GM13976 (cell line): ENCODE data around the gene SSNA1.

Experiments used
- DNase-seq: peaks from one replicate; pipeline ENCODE4 v3.0.0; 2012; ENCODE audit warnings: low spot score
- CTCF ChIP-seq: IDR thresholded peaks from 2 replicates; pipeline ENCODE4 v1.5.1; 2012; ENCODE audit warnings: borderline replicate concordance, mild to moderate bottlenecking; ENCODE audit not compliant: insufficient read depth; ENCODE audit errors: extremely low read depth, missing control alignments, control extremely low read depth
- in situ Hi-C: fragments of 300-500 bp; cut with MboI; formaldehyde crosslinking; loops from one replicate; pipeline ENCODE4 v1.12.0; 2022; ENCODE audit warnings: low sequenced_read_pairs, mixed read lengths, inconsistent platforms; ENCODE audit not compliant: unreplicated experiment

Gene SSNA1

GRCh38 chr9:137194909-137195308 lies 6.4 kb downstream of the SSNA1 start:
- no peak for DNase-seq
- TF ChIP-seq CTCF, result no peak
- in situ Hi-C loops, result no loop called here

GRCh38 chr9:137195525-137196220 lies 7.2 kb downstream of the SSNA1 start:
- TF ChIP-seq CTCF, result no peak
- no peak for DNase-seq
- in situ Hi-C loops, result no loop called here

GRCh38 chr9:137198051-137198901 lies 9.8 kb downstream of the SSNA1 start:
- no peak for DNase-seq
- in situ Hi-C loops, result no loop called here

DNA sequence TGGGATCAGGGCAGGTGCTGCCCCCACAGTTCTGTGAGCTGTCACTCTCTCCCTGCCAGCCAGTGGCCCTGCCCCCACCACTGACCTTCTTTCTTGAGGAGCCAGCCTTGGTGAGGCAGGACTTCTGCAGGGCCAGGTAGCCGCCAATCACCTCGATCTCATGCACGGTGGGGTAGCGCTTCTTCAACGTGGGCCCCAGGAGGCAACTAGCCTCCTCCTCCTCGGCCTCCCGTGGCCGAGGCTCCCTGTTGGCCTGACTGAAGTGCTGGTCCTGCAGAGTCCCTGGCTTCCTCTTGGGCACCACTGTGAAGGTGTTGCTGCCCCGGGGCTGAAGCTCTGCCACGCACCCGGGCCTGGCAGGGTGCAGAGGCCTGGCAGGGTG lies 10.4 kb downstream of the SSNA1 start:
- TF ChIP-seq CTCF, result no peak
- no peak for DNase-seq
- in situ Hi-C loops, result no loop called here

More at GRCh38 chr9:137198051-137198901, 9.8 kb downstream of the SSNA1 start:
- no peak for TF ChIP-seq CTCF

DNA sequence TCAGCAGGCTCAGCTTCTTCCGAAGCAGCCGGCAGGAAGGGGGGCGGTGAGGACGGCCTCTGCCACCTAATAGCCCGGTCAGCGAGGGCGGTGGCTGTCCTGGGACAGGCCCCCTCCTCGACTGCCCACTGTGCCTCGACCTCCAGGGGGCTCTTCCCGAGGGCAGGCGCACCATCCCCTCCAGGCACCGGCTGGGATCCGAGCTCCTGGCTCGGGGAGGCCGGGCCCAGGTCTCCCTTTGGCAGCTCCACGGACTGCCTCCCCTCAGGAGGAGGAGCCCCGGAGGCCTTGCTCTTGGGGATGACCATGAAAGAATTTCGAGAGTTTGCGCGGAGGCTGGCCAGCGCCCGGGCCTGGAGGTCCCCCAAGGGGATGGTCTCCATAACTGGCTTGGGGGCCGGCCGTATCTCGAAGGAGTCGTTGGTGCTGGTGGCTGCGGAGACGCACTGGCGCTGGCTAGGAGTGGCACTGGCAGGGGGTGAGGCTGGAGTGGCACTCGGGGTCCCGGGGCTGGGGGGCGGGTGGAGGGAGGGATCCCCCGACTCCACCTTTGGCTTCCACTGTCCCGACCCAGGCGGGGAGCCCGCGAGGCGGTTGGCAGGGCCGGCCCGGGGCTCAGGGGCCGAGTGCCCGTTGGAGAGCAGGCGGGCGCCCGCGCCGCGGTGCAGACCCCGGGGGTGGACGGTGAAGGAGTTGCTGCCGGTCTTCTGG lies 11.1 kb downstream of the SSNA1 start:
- DNase-seq, result no peak
- no peak for TF ChIP-seq CTCF
- in situ Hi-C loops, result no loop called here
